ENCODE results near the gene STX12. TPM values are rescaled to one million over a fixed set of nuclear protein-coding genes. Genes with fewer than 3 reads are reported as not detected.

The STX12 gene
- total RNA-seq, 1 experiment from 2014 or later: 19.6 TPM

GRCh38 chr1:27744556-27744955, 28.5 kb upstream of the STX12 start:
- Mint-ChIP-seq H3K9me3 (ENCODE audit: unreplicated experiment) (no peaks in the 10 kb centered on the region), H3K27me3 (ENCODE audit: insufficient read depth, unreplicated experiment) (no peaks in the 10 kb centered on the region), H3K27ac (ENCODE audit: unreplicated experiment) (no peak overlapping the region), H3K36me3 (ENCODE audit: insufficient read depth, unreplicated experiment) (peaks cover 22% of the 10 kb centered on the region), H3K4me1 (ENCODE audit: low read depth, unreplicated experiment) (no peaks in the 10 kb centered on the region), H3K4me3 (ENCODE audit: unreplicated experiment) (no peak overlapping the region)
- no peak for DNase-seq
- POLR2A ChIA-PET: no interaction called here
- no peaks in the 10 kb centered on the region for H3K4me1 ChIP-seq
- H3K27me3 ChIP-seq (replicated peaks; ENCODE audit: control insufficient read depth, insufficient read depth, low read length): no peaks in the 10 kb centered on the region
- H3K36me3 ChIP-seq (ENCODE audit: control insufficient read depth, insufficient read depth, low read length): no peaks in the 10 kb centered on the region
- TF ChIP-seq, protein P1, sequence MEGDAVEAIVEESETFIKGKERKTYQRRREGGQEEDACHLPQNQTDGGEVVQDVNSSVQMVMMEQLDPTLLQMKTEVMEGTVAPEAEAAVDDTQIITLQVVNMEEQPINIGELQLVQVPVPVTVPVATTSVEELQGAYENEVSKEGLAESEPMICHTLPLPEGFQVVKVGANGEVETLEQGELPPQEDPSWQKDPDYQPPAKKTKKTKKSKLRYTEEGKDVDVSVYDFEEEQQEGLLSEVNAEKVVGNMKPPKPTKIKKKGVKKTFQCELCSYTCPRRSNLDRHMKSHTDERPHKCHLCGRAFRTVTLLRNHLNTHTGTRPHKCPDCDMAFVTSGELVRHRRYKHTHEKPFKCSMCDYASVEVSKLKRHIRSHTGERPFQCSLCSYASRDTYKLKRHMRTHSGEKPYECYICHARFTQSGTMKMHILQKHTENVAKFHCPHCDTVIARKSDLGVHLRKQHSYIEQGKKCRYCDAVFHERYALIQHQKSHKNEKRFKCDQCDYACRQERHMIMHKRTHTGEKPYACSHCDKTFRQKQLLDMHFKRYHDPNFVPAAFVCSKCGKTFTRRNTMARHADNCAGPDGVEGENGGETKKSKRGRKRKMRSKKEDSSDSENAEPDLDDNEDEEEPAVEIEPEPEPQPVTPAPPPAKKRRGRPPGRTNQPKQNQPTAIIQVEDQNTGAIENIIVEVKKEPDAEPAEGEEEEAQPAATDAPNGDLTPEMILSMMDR (IDR thresholded peaks at IDR 0.05; ENCODE audit: insufficient read depth in 1 of 2, low read depth in 1 of 2, low read length in 1 of 2, severe bottlenecking in 1 of 2, unreplicated experiment in 1 of 2): no peak
- CTCF ChIA-PET: interaction anchor here (0.6 kb wide), 2 partner anchors 16 to 19 kb away, joined by 4 read pairs; partner anchors contain the start of gene FAM76A
- intact Hi-C loops (cut with micrococcal nuclease; ENCODE audit: unreplicated experiment): no loop called here
- no peak overlapping the region for H3K4me3 ChIP-seq (ENCODE audit: low read depth, low read length)
- no TSS peak for BruUV-seq (replicated peaks)
- H3K9me3 ChIP-seq: no peaks in the 10 kb centered on the region

- Histone ChIP-seq H3K4me1 (no peaks in the 10 kb centered on the region), H3K36me3 (ENCODE audit: control insufficient read depth, insufficient read depth, low read length) (no peaks in the 10 kb centered on the region), H3K27me3 (replicated peaks; ENCODE audit: control insufficient read depth, insufficient read depth, low read length) (no peaks in the 10 kb centered on the region), H3K9me3 (no peaks in the 10 kb centered on the region), H3K4me3 (ENCODE audit: low read depth, low read length) (no peak overlapping the region)
- peaks cover 24% of the 10 kb centered on the region for H3K36me3 Mint-ChIP-seq (ENCODE audit: insufficient read depth, unreplicated experiment)
- BruUV-seq (replicated peaks): no TSS peak
- POLR2A ChIA-PET: no interaction called here
- CTCF ChIA-PET: no interaction called here
- no peaks in the 10 kb centered on the region for H3K9me3 Mint-ChIP-seq (ENCODE audit: unreplicated experiment)
- no peaks in the 10 kb centered on the region for H3K27me3 Mint-ChIP-seq (ENCODE audit: insufficient read depth, unreplicated experiment)
- no peak for DNase-seq
- no peak overlapping the region for H3K4me3 Mint-ChIP-seq (ENCODE audit: unreplicated experiment)
- no peak overlapping the region for H3K27ac Mint-ChIP-seq (ENCODE audit: unreplicated experiment)
- intact Hi-C loops (cut with micrococcal nuclease; ENCODE audit: unreplicated experiment): no loop called here
- H3K4me1 Mint-ChIP-seq (ENCODE audit: low read depth, unreplicated experiment): no peaks in the 10 kb centered on the region
- TF ChIP-seq, protein P1 (IDR thresholded peaks at IDR 0.05; ENCODE audit: insufficient read depth in 1 of 2, low read depth in 1 of 2, low read length in 1 of 2, severe bottlenecking in 1 of 2, unreplicated experiment in 1 of 2): no peak
Observed at GRCh38 chr1:27745466-27745865, 27.6 kb upstream of the STX12 start.

DNA sequence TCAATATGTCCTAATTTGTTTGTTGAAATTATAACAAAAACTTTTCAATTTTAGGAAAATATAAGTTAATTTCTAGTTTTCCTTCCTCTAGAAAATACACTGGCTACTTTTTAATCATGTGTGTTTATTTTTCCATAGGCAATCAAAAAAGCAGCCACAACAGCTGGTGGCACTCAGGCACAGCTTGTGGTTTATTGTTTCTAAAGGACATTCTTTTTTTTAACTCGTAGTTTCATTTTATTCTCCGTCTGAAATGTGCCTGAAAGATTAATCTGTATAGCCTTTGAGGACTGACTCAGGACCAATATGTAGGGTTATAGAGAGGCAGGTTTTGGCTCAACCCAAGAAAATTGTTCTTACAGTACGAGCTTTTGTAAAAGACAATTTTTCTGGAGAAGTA, 20.7 kb upstream of the STX12 start:
- Mint-ChIP-seq H3K4me3 (ENCODE audit: unreplicated experiment) (no peak overlapping the region), H3K27me3 (ENCODE audit: insufficient read depth, unreplicated experiment) (no peaks in the 10 kb centered on the region), H3K9me3 (ENCODE audit: unreplicated experiment) (no peaks in the 10 kb centered on the region), H3K4me1 (ENCODE audit: low read depth, unreplicated experiment) (no peaks in the 10 kb centered on the region), H3K36me3 (ENCODE audit: insufficient read depth, unreplicated experiment) (peaks cover 11% of the 10 kb centered on the region), H3K27ac (ENCODE audit: unreplicated experiment) (no peak overlapping the region)
- Histone ChIP-seq H3K27me3 (replicated peaks; ENCODE audit: control insufficient read depth, insufficient read depth, low read length) (no peaks in the 10 kb centered on the region), H3K9me3 (no peaks in the 10 kb centered on the region), H3K4me3 (ENCODE audit: low read depth, low read length) (no peak overlapping the region), H3K4me1 (no peaks in the 10 kb centered on the region), H3K36me3 (ENCODE audit: control insufficient read depth, insufficient read depth, low read length) (no peaks in the 10 kb centered on the region)
- intact Hi-C loops (cut with micrococcal nuclease; ENCODE audit: unreplicated experiment): no loop called here
- ChIA-PET CTCF (no interaction called here), POLR2A (no interaction called here)
- TF ChIP-seq, protein P1 (IDR thresholded peaks at IDR 0.05; ENCODE audit: insufficient read depth in 1 of 2, low read depth in 1 of 2, low read length in 1 of 2, severe bottlenecking in 1 of 2, unreplicated experiment in 1 of 2): no peak
- no TSS peak for BruUV-seq (replicated peaks)
- no peak for DNase-seq

Data from Caco-2 (cell line).